Stimulated activated CD8-positive, alpha-beta memory T cell treated with anti-CD3 and anti-CD28 coated beads, Interleukin-2, amount 100 ng/mL, for 1 hour (primary cell): ENCODE data around the gene PRKACA.
"Not testable (repeated sequence)": the region's sequence is repeated elsewhere in the genome, so short reads cannot be mapped to it uniquely, and the experiment has no call there.

Experiments
- DNase-seq, 2 donors: peaks; one replicate each; pipeline ENCODE4 v3.0.0-alpha.2; 2020; ENCODE audit warnings: low read depth in 2 of 2

The PRKACA gene

GRCh38 chr19:14070268-14071050, 47.1 kb downstream of the PRKACA start:
- no peak for DNase-seq

GRCh38 chr19:14066134-14066533, 51.4 kb downstream of the PRKACA start:
- DNase-seq, result no peak

- no peak for DNase-seq
These were observed 54.5 kb downstream of the PRKACA start for GRCh38 chr19:14063105-14063504.

GRCh38 chr19:14062558-14062855, 55.1 kb downstream of the PRKACA start:
- DNase-seq, result no peak

GRCh38 chr19:14061751-14062557, 55.6 kb downstream of the PRKACA start, which contains the start of gene PALM3:
Gene PALM3 (minus strand): TSS chr19:14062076. CDS start chr19:14061980, 96 bp downstream.
- DNase-seq, result no peak

GRCh38 chr19:14061081-14061749, 56.3 kb downstream of the PRKACA start:
- no peak for DNase-seq

GRCh38 chr19:14059652-14060155, 57.9 kb downstream of the PRKACA start:
- DNase-seq, result no peak

GRCh38 chr19:14059093-14059480, 58.5 kb downstream of the PRKACA start:
- DNase-seq, result peak in 1 of 2 donors; percentile 33

- DNase-seq, result no peak
These were observed 59.1 kb downstream of the PRKACA start for GRCh38 chr19:14058182-14059092.

- DNase-seq, result no peak
These were observed 60.7 kb downstream of the PRKACA start for GRCh38 chr19:14056741-14057356.

- no peak for DNase-seq
These were observed 61.4 kb downstream of the PRKACA start for GRCh38 chr19:14056069-14056666.

- no peak for DNase-seq
These were observed 62.2 kb downstream of the PRKACA start for GRCh38 chr19:14055396-14055795.

- no peak for DNase-seq
These were observed 62.8 kb downstream of the PRKACA start for GRCh38 chr19:14054721-14055120.

GRCh38 chr19:14054099-14054498, 63.5 kb downstream of the PRKACA start:
- DNase-seq, result no peak

- no peak for DNase-seq
These were observed 64.1 kb downstream of the PRKACA start for GRCh38 chr19:14053500-14053899.

GRCh38 chr19:14053032-14053431, 64.5 kb downstream of the PRKACA start:
- no peak for DNase-seq

GRCh38 chr19:14052470-14052869, 65.1 kb downstream of the PRKACA start:
- DNase-seq, result no peak

GRCh38 chr19:14051980-14052379, 65.6 kb downstream of the PRKACA start:
- DNase-seq, result no peak

GRCh38 chr19:14050961-14051360, 66.6 kb downstream of the PRKACA start:
- DNase-seq, result not testable (repeated sequence)

GRCh38 chr19:14050512-14050911, 67.0 kb downstream of the PRKACA start:
- DNase-seq, result no peak
